Glomerular endothelial cell (primary cell): ENCODE results near the gene SLC25A48. TPM values are rescaled to one million over a fixed set of nuclear protein-coding genes. Genes with fewer than 3 reads are reported as not detected.

Source experiments
- DNase-seq: peaks from one replicate; pipeline ENCODE4 v3.0.0-alpha.2; 2011; ENCODE audit warnings: low read depth, low spot score; ENCODE audit errors: extremely low read depth
- total RNA-seq: library from RNA; depleted of rRNA; stranded (reverse); fragments of >200 nt; gene quantifications from 2 replicates; pipeline ENCODE4 v1.2.3, GENCODE V29; 2015

The SLC25A48 gene
- total RNA-seq, result not detected in 2 replicates

GRCh38 chr5:135834639-135835529, at the start of gene SLC25A48:
Gene SLC25A48, plus strand, starts transcription at chr5:135834663. Its CDS starts 185 bp downstream, at chr5:135834848.
- DNase-seq, result no peak

- no peak for DNase-seq
These were observed 33.8 kb upstream of the SLC25A48 start for GRCh38 chr5:135800656-135801055.

- DNase-seq, result no peak
These were observed 24.1 kb upstream of the SLC25A48 start for GRCh38 chr5:135810188-135810943.

GRCh38 chr5:135811007-135811406, 23.5 kb upstream of the SLC25A48 start:
- no peak for DNase-seq

- no peak for DNase-seq
These were observed 20.7 kb upstream of the SLC25A48 start for GRCh38 chr5:135813758-135814157.

GRCh38 chr5:135814316-135814715, 20.1 kb upstream of the SLC25A48 start:
- DNase-seq, result no peak

GRCh38 chr5:135814812-135815211, 19.7 kb upstream of the SLC25A48 start:
- DNase-seq, result no peak

- no peak for DNase-seq
These were observed 13.2 kb upstream of the SLC25A48 start for GRCh38 chr5:135821061-135821801.

GRCh38 chr5:135821802-135822201, 12.7 kb upstream of the SLC25A48 start:
- DNase-seq, result no peak

GRCh38 chr5:135822286-135822685, 12.2 kb upstream of the SLC25A48 start:
- DNase-seq, result no peak

GRCh38 chr5:135822959-135823358, 11.5 kb upstream of the SLC25A48 start:
- DNase-seq, result no peak

GRCh38 chr5:135823881-135824280, 10.6 kb upstream of the SLC25A48 start:
- no peak for DNase-seq

GRCh38 chr5:135824541-135825041, 9.9 kb upstream of the SLC25A48 start:
- DNase-seq, result no peak

- no peak for DNase-seq
These were observed 8.9 kb upstream of the SLC25A48 start for GRCh38 chr5:135825373-135826220.

- no peak for DNase-seq
These were observed 8.3 kb upstream of the SLC25A48 start for GRCh38 chr5:135826221-135826525.

GRCh38 chr5:135826994-135827671, 7.3 kb upstream of the SLC25A48 start:
- no peak for DNase-seq

- no peak for DNase-seq
These were observed 6.3 kb upstream of the SLC25A48 start for GRCh38 chr5:135827965-135828781.

GRCh38 chr5:135828782-135829127, 5.7 kb upstream of the SLC25A48 start:
- no peak for DNase-seq

- DNase-seq, result no peak
These were observed 5.3 kb upstream of the SLC25A48 start for GRCh38 chr5:135829179-135829578.
